ENCODE data around the gene BCL7B.

DNA sequence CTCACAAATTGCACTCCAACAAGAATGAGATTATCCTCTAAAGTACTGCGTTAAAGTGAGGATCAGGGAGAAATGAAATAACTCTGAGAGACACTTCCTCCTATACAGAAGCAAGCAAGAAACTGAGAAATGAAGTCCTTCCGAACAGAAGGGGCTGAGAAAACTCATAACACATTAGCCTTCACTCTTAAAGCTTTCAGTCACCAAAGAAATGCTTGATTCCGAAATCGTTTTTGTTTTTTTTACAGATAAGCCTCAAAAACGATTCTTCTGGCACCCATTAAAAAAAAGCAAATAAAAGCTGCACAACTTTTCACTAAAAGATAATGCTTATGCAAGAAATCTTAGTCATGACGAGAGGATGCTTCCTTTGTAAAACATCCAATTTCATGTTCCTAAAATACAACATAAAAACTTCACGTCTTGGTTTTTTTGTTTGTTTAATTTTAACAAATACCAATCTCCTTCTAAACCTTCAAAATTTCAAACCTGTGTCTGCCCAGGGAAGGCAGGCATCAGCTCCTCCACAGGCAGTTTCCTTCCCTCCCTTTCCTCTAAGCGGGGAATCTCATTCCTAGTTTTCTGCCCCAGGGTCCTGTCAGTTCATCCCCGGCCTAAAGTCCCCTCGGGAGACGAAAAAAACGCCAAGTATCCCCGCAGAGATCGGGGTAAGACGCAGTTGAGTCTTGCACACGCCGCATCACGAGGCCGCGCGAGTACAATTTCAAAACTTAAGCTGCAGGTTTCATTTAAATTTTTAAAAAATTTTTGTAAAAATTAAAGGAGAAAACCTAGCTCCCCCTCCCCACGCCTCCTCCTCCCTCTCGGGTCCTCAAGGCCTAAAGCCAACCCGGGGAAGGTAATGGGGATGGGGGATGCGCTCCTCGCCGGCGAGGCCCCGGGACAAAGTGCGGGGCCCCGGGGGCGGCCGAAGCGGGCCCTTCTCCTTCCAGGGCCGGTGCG, 36.5 kb downstream of the BCL7B start:
- TF ChIP-seq, protein P1, sequence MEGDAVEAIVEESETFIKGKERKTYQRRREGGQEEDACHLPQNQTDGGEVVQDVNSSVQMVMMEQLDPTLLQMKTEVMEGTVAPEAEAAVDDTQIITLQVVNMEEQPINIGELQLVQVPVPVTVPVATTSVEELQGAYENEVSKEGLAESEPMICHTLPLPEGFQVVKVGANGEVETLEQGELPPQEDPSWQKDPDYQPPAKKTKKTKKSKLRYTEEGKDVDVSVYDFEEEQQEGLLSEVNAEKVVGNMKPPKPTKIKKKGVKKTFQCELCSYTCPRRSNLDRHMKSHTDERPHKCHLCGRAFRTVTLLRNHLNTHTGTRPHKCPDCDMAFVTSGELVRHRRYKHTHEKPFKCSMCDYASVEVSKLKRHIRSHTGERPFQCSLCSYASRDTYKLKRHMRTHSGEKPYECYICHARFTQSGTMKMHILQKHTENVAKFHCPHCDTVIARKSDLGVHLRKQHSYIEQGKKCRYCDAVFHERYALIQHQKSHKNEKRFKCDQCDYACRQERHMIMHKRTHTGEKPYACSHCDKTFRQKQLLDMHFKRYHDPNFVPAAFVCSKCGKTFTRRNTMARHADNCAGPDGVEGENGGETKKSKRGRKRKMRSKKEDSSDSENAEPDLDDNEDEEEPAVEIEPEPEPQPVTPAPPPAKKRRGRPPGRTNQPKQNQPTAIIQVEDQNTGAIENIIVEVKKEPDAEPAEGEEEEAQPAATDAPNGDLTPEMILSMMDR (IDR thresholded peaks at IDR 0.05; ENCODE audit: low read depth, low read length) = no peak
- no peak for TF ChIP-seq EZH2phosphoT487 (IDR thresholded peaks at IDR 0.05; ENCODE audit: low read depth)

Data from OCI-LY3 (cell line).